ENCODE measurements around the gene POLE.

DNA sequence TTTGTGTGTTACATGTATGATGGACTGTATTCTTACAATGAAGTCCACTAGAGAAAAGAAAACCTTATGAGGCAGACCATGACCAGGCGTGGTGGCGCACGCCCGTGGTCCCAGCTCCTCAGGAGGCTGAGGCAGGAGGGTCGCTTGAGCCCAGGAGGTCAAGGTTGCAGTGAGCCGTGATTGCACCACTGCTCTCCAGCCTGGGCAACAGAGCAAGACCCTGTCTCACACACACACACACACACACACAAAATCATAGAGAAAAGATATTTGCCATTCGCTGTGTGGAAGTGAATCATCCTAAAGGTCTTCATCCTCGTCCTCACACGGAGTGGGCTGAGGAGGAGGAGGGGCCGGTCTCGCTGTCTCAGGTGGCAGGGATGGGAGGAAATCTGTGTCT lies 109.0 kb downstream of the POLE start:
- TF ChIP-seq CTCF (conservative IDR thresholded peaks at IDR 0.05; ENCODE audit: low read length) (no peak), EZH2phosphoT487 (IDR thresholded peaks at IDR 0.05; ENCODE audit: borderline replicate concordance, low read depth, low read length) (no peak)
